Subcutaneous abdominal adipose tissue (tissue), 5 donors: ENCODE measurements around the gene ZBTB12.

Experiments
- H3K27ac ChIP-seq: one replicate; pipeline ENCODE4 v1.7.0; 2013; ENCODE audit warnings: low read depth, mild to moderate bottlenecking, inconsistent platforms, low read length, moderate library complexity
- H3K27me3 ChIP-seq, 5 donors: one replicate each; pipeline ENCODE4 v1.7.0; 2013; ENCODE audit warnings: low read length in 5 of 5, inconsistent platforms in 1 of 5; ENCODE audit not compliant: control insufficient read depth in 5 of 5, insufficient read depth in 4 of 5
- H3K36me3 ChIP-seq, 5 donors: one replicate each; pipeline ENCODE4 v1.7.0; 2013; ENCODE audit warnings: low read length in 5 of 5; ENCODE audit not compliant: control insufficient read depth in 5 of 5, insufficient read depth in 5 of 5
- H3K4me1 ChIP-seq, 5 donors: one replicate each; pipeline ENCODE4 v1.7.0; 2013; ENCODE audit warnings: low read length in 5 of 5, mild to moderate bottlenecking in 3 of 5, moderate library complexity in 1 of 5; ENCODE audit not compliant: control insufficient read depth in 5 of 5, insufficient read depth in 5 of 5
- H3K4me3 ChIP-seq, 5 donors: one replicate each; pipeline ENCODE4 v1.7.0; 2013; ENCODE audit warnings: low read length in 5 of 5, low read depth in 1 of 5
- H3K9ac ChIP-seq, 5 donors: one replicate each; pipeline ENCODE4 v1.7.0; 2013; ENCODE audit warnings: low read length in 5 of 5, mild to moderate bottlenecking in 4 of 5, moderate library complexity in 3 of 5
- H3K9me3 ChIP-seq, 5 donors: one replicate each; pipeline ENCODE4 v1.7.0; 2013; ENCODE audit warnings: low read length in 5 of 5; ENCODE audit not compliant: control insufficient read depth in 5 of 5
- donor health status: healthy.
- donor health status: healthy.
- donor health status: healthy.
- donor health status: healthy.
- donor health status: healthy.

The ZBTB12 gene

DNA sequence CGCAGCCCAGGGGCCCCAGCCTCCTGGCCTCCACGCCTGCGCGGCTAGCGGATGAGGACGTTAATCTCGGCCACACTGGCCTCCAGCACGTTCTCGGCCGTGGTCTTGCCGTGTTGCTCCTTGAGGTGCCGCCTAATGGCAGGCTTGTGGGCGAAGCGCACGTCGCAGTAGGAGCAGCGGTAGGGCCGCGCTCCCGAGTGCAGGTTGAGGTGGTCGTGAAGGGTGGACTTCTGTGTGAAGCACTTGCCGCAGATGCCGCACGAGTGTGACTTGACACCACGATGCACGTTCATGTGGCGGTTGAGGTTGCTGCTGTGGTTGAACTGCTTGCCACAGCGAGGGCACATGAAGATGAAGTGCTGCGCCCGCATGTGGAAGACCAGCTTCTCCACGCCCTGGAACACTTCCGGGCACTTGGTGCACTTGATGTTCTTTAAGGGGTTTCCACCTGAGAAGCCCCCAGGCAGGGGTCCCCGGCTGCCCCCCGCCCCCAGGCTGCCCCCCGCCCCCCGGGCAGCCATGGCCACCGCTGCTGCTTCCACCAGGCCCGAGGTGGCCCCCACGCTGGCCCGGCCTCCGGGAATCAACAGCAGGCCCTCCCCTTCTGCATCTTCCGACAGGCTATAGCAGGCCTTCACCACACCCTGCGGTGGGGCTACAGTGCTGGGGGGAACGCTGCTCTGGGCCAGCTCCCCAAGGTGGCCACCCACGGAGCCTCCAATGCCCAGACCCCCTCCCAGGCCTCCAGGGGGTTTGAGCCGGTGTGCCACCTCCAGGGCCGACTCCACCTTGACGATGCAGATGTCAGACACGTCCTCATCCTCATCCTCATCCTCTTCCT lies 1.8 kb downstream of the ZBTB12 start:
- H3K4me1 ChIP-seq: peaks cover 5 to 48% (median 37%) of the 10 kb centered on the region in 5 donors
- H3K27ac ChIP-seq: no peak overlapping the region
- H3K36me3 ChIP-seq: peaks cover 0 to 7% (median under 1%) of the 10 kb centered on the region in 5 donors
- H3K9ac ChIP-seq: no peak overlapping the region
- no peaks in the 10 kb centered on the region for H3K9me3 ChIP-seq
- H3K4me3 ChIP-seq: no peak overlapping the region
- no peaks in the 10 kb centered on the region for H3K27me3 ChIP-seq

DNA sequence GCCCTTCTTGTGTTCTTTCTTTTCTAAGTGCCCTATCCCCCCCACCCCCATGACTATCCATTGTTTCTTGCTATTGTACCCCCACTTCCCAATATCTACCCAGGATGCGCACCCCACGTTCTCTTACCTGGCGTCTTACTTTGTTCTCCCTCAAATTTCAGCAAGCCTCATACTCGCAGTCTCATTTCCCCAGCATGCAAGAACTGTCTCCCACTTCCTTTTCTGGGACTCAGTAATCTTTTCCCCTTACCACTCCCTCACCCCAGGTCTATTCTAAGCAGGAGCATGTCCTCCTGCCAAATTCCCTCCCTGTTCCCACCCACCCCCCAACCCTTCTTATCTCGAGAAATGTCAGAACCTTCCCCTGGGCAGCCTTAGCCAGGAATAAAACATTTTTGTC lies 2.7 kb downstream of the ZBTB12 start:
- Histone ChIP-seq H3K9ac (no peak overlapping the region), H3K27ac (no peak overlapping the region), H3K4me3 (no peak overlapping the region), H3K9me3 (no peaks in the 10 kb centered on the region), H3K27me3 (no peaks in the 10 kb centered on the region), H3K36me3 (peaks cover 0 to 13% (median 5%) of the 10 kb centered on the region in 5 donors), H3K4me1 (peaks cover 5 to 48% (median 37%) of the 10 kb centered on the region in 5 donors)

DNA sequence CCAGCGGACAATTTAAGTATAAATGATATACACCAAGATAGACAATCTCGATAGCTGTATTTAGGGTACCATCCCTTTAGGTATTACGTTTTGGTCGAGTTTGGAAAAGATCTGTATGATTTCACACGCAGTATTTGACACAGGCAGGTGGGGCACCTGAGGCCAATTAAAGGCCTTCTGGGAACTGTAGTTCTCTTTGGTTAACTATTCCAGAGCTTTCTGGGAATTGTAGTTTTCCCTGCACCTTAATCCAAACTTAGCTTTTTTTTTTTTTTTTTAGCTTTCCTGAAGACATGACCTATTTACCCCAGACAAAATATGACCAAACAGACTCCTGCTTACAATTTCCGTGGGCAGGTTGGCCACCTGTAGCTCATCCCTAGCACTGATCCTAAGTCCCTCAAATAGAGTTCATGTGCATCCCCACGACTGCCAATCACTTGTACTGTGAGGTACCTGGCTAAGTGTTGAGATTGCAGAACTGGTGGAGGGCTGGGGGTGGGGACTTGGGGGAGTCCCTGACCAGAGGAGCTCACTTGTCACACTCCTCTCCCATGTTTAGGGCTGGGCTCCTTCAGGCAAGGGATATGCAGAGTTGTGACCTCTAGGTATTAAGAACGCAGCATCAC lies 3.4 kb downstream of the ZBTB12 start:
- peak overlapping the region; percentile 79 to 95 (median 87) for H3K9ac ChIP-seq
- H3K4me1 ChIP-seq: peaks cover 5 to 48% (median 37%) of the 10 kb centered on the region in 5 donors
- no peaks in the 10 kb centered on the region for H3K9me3 ChIP-seq
- H3K27ac ChIP-seq: peak overlapping the region; percentile 89
- H3K4me3 ChIP-seq: peak overlapping the region; percentile 84 to 98 (median 97)
- no peaks in the 10 kb centered on the region for H3K27me3 ChIP-seq
- peaks cover 0 to 13% (median 6%) of the 10 kb centered on the region in 5 donors for H3K36me3 ChIP-seq

DNA sequence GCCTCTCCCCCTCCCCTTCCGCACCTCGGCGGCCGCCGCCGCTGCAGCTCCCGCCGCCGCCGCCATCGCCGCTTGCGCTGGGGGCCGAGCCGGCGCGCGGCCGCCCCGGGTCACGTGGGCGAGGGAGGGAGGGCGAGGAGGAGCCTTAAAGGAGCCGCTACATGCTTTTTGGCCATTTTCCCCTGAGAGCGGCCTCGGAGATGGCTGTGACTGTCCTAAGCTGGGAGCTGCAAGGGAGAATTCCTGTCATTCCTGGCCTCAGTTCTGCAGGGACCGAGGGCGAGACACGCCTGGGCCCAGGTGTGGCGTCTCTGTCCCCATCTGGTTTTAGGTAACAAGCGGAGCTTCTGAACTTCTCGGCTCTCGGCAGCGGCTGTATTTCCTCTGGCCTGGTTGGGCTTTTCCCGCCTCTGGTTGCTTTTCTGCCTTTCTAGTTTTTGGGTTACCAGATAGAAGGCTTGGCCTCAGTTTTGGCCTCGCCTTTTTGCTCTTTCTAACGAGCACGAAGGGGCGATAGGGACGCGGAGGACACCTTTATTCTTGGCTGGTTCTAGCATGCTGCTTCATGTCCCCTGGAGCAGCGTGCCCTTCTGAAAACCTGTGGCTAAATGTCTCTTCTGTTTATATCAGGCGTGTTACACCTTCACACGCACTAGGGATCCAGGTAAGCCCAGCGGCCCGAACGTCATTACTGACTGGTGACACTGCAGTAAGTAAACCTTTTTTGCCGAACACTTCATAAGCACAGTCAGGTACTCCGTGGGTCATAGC lies 4.1 kb downstream of the ZBTB12 start, which contains the start of gene EHMT2:
TSS of gene EHMT2 (minus strand) at position 87 of the 771 bp plus-strand sequence. CDS start at position 66, 21 bp downstream.
- Histone ChIP-seq H3K9ac (peak within 1 kb of the TSS; percentile 79 to 95 (median 87)), H3K4me3 (peak within 1 kb of the TSS; percentile 84 to 98 (median 97)), H3K36me3 (peaks cover 0 to 19% (median 12%) of the 10 kb centered on the region in 5 donors), H3K4me1 (peaks cover 4 to 46% (median 33%) of the 10 kb centered on the region in 5 donors), H3K9me3 (no peaks in the 10 kb centered on the region), H3K27ac (peak within 1 kb of the TSS; percentile 89), H3K27me3 (no peaks in the 10 kb centered on the region)

DNA sequence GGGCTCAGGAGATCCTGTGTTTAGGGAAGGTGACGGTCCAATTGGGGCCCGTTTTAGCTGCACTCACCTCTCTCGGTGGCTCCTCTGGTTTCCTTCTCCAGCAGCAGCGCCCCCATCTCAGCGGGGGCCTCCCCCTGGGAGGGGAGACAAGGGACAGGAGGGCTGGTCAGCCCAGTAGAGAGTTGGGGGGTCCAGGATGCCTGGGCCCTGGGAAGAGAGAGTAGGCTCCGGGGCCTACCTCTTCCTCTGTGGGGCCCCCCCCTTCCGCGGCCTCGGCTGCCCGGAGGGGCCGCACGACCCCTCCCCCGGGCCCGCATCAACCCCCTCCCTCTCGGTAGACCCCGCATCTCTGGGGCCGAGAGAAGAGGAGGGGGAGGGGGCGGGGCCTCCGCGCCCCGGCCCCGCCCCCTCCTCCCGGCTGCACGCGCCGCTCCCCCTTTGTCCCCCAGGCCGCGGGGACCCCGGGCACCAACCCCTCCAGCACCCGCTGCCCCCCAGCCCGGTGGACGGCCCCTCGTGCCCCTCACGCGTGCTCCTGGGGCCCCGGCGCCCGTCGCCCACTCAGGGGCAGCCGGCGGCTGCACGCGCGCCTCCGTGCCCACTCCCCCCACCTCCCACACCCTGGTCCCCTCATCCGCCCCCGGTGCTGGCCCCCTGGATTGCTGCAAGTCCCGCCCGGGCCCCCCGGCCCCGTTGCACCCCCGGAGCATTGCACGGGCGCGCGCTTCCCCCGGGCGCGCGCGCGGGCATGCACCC lies 4.9 kb downstream of the ZBTB12 start:
- Histone ChIP-seq H3K27me3 (no peaks in the 10 kb centered on the region), H3K4me3 (peak overlapping the region; percentile 48 to 98 (median 97)), H3K9ac (peak overlapping the region in 4 of 5 donors; percentile 10 to 76 (median 44)), H3K4me1 (peaks cover 2 to 39% (median 27%) of the 10 kb centered on the region in 5 donors), H3K9me3 (no peaks in the 10 kb centered on the region), H3K36me3 (peaks cover 0 to 26% (median 20%) of the 10 kb centered on the region in 5 donors), H3K27ac (peak overlapping the region; percentile 65)

DNA sequence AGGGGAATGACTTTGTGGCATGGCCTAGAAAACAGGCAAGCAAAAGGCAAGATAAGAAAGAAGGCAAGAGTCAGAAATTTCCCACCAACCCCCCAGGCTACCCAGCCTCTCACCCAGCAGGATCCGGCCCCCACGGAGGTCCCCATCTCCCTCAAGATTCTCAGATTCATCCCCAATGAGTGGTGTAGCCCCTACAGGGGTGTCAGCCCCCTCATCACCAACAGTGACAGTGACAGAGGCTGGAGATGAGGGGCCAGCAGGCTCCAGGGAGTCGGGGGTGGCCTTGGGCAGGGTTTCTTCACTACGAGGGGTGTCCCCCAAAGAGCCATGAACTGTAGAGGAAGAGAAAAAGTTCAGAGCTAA lies 5.4 kb downstream of the ZBTB12 start:
- H3K9ac ChIP-seq: peak overlapping the region in 4 of 5 donors; percentile 10 to 76 (median 44)
- peaks cover 2 to 36% (median 26%) of the 10 kb centered on the region in 5 donors for H3K4me1 ChIP-seq
- H3K27me3 ChIP-seq: no peaks in the 10 kb centered on the region
- peaks cover 2 to 28% (median 25%) of the 10 kb centered on the region in 5 donors for H3K36me3 ChIP-seq
- H3K27ac ChIP-seq: peak overlapping the region; percentile 65
- no peaks in the 10 kb centered on the region for H3K9me3 ChIP-seq
- H3K4me3 ChIP-seq: peak overlapping the region; percentile 48 to 98 (median 97)

DNA sequence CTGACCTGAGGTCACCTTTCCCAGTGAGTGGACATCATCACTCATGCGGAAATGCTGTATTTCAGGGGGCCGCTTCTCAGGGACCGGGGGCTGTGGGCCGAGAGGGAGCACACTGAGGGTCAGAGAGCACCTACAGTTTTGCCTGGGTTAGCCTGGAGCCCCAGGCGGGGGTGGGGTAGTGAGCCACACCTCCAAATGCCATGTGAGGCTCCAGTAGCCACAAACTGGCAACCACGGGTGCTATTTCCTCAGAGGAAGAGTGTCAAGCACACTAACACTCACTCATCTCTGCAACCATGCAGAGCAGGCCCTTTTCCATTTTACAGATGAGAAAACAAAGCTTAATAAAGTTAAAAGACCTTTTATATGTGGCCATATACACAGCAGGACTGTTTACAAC lies 9.1 kb downstream of the ZBTB12 start:
- Histone ChIP-seq H3K27ac (no peak overlapping the region), H3K36me3 (peaks cover 6 to 55% (median 52%) of the 10 kb centered on the region in 5 donors), H3K9me3 (no peaks in the 10 kb centered on the region), H3K4me1 (peaks cover 0 to 8% (median 8%) of the 10 kb centered on the region in 5 donors), H3K9ac (no peak overlapping the region), H3K27me3 (no peaks in the 10 kb centered on the region), H3K4me3 (no peak overlapping the region)

DNA sequence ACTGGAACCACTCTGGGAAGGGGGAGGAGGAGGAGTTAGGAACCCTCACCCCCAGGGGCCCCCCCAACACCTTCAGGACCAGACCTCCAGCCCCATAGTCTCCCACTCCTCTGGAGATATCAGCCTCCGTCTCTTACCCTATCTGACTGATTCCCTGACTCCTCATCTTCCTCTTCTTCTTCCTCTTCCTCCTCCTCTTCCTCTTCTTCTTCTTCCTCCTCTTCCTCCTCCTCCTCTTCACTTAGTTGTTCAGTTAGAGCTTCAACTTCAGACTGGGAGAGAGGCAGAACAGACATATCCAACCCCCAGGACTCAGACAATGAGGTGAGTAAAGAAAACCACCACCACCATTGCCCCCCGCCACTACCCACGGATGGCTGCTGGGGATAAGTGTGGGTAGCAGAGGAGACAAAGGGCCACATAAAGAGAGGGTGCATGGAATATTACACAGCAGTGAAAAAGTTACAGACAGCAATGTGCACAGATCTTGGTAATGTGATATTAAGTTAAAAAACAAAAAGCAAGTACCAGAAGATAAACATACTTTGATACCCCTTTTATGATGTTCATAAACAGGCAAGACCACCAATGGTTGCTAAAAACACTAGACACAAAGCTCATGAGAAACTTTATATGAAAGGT lies 12.4 kb downstream of the ZBTB12 start:
- no peaks in the 10 kb centered on the region for H3K27me3 ChIP-seq
- no peaks in the 10 kb centered on the region for H3K4me1 ChIP-seq
- no peak overlapping the region for H3K4me3 ChIP-seq
- H3K27ac ChIP-seq: no peak overlapping the region
- H3K36me3 ChIP-seq: peaks cover 6 to 80% (median 71%) of the 10 kb centered on the region in 5 donors
- no peaks in the 10 kb centered on the region for H3K9me3 ChIP-seq
- no peak overlapping the region for H3K9ac ChIP-seq
